Naive thymus-derived CD4-positive, alpha-beta T cell (primary cell): Measurements from ENCODE around the gene POLR2F. TPM values are rescaled to one million over a fixed set of nuclear protein-coding genes. Genes with fewer than 3 reads are reported as not detected.

Experiments used
- ATAC-seq: fragments of 150-1000 bp; cut with Tn5 transposase; 2 replicates; pipeline ENCODE4 v1.10.0; 2021; ENCODE audit warnings: mild to moderate bottlenecking, moderate library complexity
- CTCF ChIA-PET: fragments of 350-600 bp; sonication (Branson Sonifier 250); formaldehyde crosslinking; loops from one replicate; lab custom pipeline; 2021; ENCODE audit warnings: antibody characterized with exemption; lab: Charles Lee
- POLR2A ChIA-PET: fragments of 350-600 bp; sonication (Branson Sonifier 250); formaldehyde crosslinking; loops from one replicate; lab custom pipeline; 2021; ENCODE audit warnings: antibody characterized with exemption, inconsistent platforms; lab: Charles Lee
- DNase-seq, 9 donors: peaks; one replicate each; pipeline versions ENCODE4 v3.0.0 to v3.0.0-alpha.2; 2020 to 2022; ENCODE audit warnings: mixed read lengths in 1 of 9
- H3K27ac ChIP-seq: one replicate; pipeline ENCODE4 v1.7.0; 2013; ENCODE audit warnings: mild to moderate bottlenecking, low read depth, low read length, moderate library complexity
- H3K27me3 ChIP-seq, 2 donors: one replicate each; pipeline ENCODE4 v1.7.0; 2013; ENCODE audit warnings: low read length in 2 of 2, mild to moderate bottlenecking in 2 of 2, moderate library complexity in 2 of 2; ENCODE audit not compliant: control insufficient read depth in 2 of 2, insufficient read depth in 2 of 2
- H3K36me3 ChIP-seq, 3 experiments: 1 replicate in 2 of 3; 2 replicates in 1 of 3; pipeline ENCODE4 v1.7.0; 2013; ENCODE audit warnings: low read length in 3 of 3, mild to moderate bottlenecking in 3 of 3, moderate library complexity in 1 of 3; ENCODE audit not compliant: insufficient read depth in 3 of 3, control insufficient read depth in 2 of 3
- H3K4me1 ChIP-seq, 2 donors: one replicate each; pipeline ENCODE4 v1.7.0; 2013; ENCODE audit warnings: low read length in 2 of 2, mild to moderate bottlenecking in 2 of 2, moderate library complexity in 1 of 2; ENCODE audit not compliant: control insufficient read depth in 2 of 2, insufficient read depth in 2 of 2
- H3K4me3 ChIP-seq: 2 replicates; pipeline ENCODE4 v1.7.0; 2013; ENCODE audit warnings: mild to moderate bottlenecking, low read length
- H3K9me3 ChIP-seq, 3 experiments: 1 replicate in 2 of 3; 2 replicates in 1 of 3; pipeline ENCODE4 v1.7.0; 2013; ENCODE audit warnings: low read length in 3 of 3; ENCODE audit not compliant: control insufficient read depth in 2 of 3
- H3K27ac Mint-ChIP-seq, 9 donors: one replicate each; pipeline ENCODE4 v1.8.0; 2020 to 2022; ENCODE audit warnings: mixed read lengths in 9 of 9, mild to moderate bottlenecking in 8 of 9, moderate library complexity in 5 of 9, inconsistent platforms in 2 of 9
- H3K27me3 Mint-ChIP-seq, 5 donors: one replicate each; pipeline ENCODE4 v1.8.0; 2021 to 2022; ENCODE audit warnings: mixed read lengths in 5 of 5, mild to moderate bottlenecking in 1 of 5
- H3K36me3 Mint-ChIP-seq, 5 donors: one replicate each; pipeline ENCODE4 v1.8.0; 2020 to 2022; ENCODE audit warnings: mixed read lengths in 5 of 5, mild to moderate bottlenecking in 3 of 5, inconsistent platforms in 1 of 5
- H3K4me1 Mint-ChIP-seq, 7 donors: one replicate each; pipeline ENCODE4 v1.8.0; 2020 to 2022; ENCODE audit warnings: mixed read lengths in 7 of 7, mild to moderate bottlenecking in 3 of 7, inconsistent platforms in 1 of 7
- H3K4me3 Mint-ChIP-seq, 10 donors: one replicate each; pipeline ENCODE4 v1.8.0; 2020 to 2022; ENCODE audit warnings: mild to moderate bottlenecking in 10 of 10, mixed read lengths in 10 of 10, moderate library complexity in 6 of 10, inconsistent platforms in 2 of 10
- H3K9me3 Mint-ChIP-seq, 11 donors: one replicate each; pipeline ENCODE4 v1.8.0; 2020 to 2022; ENCODE audit warnings: mixed read lengths in 11 of 11, mild to moderate bottlenecking in 4 of 11, inconsistent platforms in 1 of 11, moderate library complexity in 1 of 11
- intact Hi-C, 2 donors: fragments of 100-400 bp; cut with micrococcal nuclease; formaldehyde crosslinking; loops; one replicate each; pipeline ENCODE4 v1.15.1; 2023
- polyA plus RNA-seq, 2 donors: library from polyadenylated mRNA; unstranded; fragments of 300-500 nt; fragmentation: Illumina TruSeq; gene quantifications; one replicate each; pipeline ENCODE4 v1.2.3, GENCODE V29; 2021
- total RNA-seq, 6 experiments: library from RNA in 5 of 6; stranded (reverse) in 5 of 6; gene quantifications; 1 replicate in 5 of 6; 2 replicates in 1 of 6; pipeline ENCODE4 v1.2.3 and lab custom pipeline; 2021 to 2026

POLR2F gene
- total and polyA plus RNA-seq, 7 experiments from 2014 or later = 25.9 to 137 (median 45.9) TPM

DNA sequence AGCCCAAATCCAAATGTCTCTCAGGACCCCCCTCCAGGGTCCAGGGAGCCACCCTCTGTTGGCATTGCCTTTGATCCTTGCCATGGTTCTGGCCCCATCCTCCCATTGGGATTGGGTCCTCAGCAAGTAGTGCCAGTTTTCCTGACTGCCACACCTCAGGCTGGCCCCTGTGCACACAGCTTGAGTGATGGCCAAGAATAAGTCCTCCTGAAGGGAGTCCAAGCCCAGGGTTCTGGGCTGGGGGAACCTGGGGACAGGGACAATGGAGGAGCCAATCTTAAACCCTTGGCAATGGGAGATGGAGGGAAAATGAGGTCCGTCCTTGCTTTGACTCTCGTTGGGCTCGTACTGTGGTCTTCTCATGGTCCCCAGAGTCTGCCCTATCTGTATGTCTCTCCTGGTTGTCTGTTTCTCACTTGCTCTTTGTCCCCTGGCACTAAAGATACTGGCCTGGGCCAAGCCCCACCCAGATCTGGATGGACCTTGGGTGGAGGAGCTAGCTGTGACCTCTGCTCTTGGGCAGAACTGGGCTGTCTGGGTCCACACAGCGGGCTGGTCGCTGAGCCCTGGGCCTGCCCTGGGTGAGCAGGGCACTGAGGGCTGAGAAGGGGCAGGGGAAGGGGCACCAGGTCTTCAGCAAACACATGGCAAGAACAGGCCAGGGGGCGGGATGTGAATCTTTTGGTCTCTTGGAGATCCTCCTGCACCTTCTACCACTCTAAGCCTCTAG, 27.9 kb downstream of the POLR2F start:
- Histone ChIP-seq H3K4me1 (no peaks in the 10 kb centered on the region), H3K4me3 (no peak overlapping the region), H3K27ac (no peak overlapping the region), H3K36me3 (peaks cover 0 to 16% (median 0%) of the 10 kb centered on the region in 3 experiments), H3K9me3 (no peaks in the 10 kb centered on the region), H3K27me3 (no peaks in the 10 kb centered on the region)
- no peak for ATAC-seq
- Mint-ChIP-seq H3K27me3 (no peaks in the 10 kb centered on the region), H3K36me3 (peaks cover 0 to 4% (median 0%) of the 10 kb centered on the region in 5 donors), H3K4me1 (peaks cover 0 to 6% (median 0%) of the 10 kb centered on the region in 7 donors), H3K4me3 (no peak overlapping the region), H3K27ac (no peak overlapping the region), H3K9me3 (no peaks in the 10 kb centered on the region)
- intact Hi-C loops = no loop called here
- DNase-seq = no peak
- ChIA-PET POLR2A (no interaction called here), CTCF (no interaction called here)

DNA sequence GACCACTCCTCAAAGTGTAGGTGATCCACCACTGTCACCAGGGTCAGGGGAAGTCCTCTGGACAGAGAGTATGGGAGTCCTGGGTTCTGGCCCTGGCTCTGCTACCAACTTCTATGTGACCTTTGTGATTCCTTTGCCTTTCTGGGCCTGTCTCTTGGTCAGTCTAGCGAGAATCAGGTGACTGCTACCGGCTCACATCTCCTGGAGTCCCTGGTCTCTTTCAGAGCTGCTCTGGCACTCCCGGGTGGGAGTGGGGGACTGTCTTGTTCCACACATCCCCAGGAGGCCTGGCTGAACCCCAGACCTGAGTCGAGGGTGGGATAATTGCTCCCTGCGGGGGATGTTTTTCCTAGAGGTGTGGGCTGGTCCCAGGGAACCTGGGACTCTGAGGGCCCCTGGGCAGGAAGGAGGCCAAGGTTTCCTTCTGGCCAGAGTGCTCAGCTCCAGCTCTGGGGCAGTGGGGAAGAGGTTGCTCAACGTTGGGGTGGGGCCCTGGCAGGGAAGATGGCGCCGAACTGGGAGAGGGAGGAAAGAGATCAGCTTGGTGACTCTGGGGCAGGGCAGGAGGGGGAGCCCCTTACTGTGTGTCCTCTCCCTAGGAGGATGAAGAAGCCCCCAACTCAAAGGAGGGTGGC, 28.8 kb downstream of the POLR2F start:
- ChIA-PET CTCF (no interaction called here), POLR2A (interaction anchor here (0.6 kb wide), 1 partner anchor 10 kb away, joined by 3 read pairs; no protein-coding TSS in a partner anchor)
- intact Hi-C loops = no loop called here
- H3K36me3 ChIP-seq = peaks cover 0 to 19% (median 0%) of the 10 kb centered on the region in 3 experiments
- H3K4me3 ChIP-seq = no peak overlapping the region
- DNase-seq = no peak
- no peak overlapping the region for H3K27ac ChIP-seq
- no peaks in the 10 kb centered on the region for H3K27me3 ChIP-seq
- H3K4me3 Mint-ChIP-seq = no peak overlapping the region
- H3K27me3 Mint-ChIP-seq = no peaks in the 10 kb centered on the region
- no peaks in the 10 kb centered on the region for H3K4me1 ChIP-seq
- H3K27ac Mint-ChIP-seq = no peak overlapping the region
- H3K4me1 Mint-ChIP-seq = peaks cover 0 to 6% (median 0%) of the 10 kb centered on the region in 7 donors
- no peak for ATAC-seq
- no peaks in the 10 kb centered on the region for H3K9me3 Mint-ChIP-seq
- H3K36me3 Mint-ChIP-seq = peaks cover 0 to 4% (median 0%) of the 10 kb centered on the region in 5 donors
- no peaks in the 10 kb centered on the region for H3K9me3 ChIP-seq

DNA sequence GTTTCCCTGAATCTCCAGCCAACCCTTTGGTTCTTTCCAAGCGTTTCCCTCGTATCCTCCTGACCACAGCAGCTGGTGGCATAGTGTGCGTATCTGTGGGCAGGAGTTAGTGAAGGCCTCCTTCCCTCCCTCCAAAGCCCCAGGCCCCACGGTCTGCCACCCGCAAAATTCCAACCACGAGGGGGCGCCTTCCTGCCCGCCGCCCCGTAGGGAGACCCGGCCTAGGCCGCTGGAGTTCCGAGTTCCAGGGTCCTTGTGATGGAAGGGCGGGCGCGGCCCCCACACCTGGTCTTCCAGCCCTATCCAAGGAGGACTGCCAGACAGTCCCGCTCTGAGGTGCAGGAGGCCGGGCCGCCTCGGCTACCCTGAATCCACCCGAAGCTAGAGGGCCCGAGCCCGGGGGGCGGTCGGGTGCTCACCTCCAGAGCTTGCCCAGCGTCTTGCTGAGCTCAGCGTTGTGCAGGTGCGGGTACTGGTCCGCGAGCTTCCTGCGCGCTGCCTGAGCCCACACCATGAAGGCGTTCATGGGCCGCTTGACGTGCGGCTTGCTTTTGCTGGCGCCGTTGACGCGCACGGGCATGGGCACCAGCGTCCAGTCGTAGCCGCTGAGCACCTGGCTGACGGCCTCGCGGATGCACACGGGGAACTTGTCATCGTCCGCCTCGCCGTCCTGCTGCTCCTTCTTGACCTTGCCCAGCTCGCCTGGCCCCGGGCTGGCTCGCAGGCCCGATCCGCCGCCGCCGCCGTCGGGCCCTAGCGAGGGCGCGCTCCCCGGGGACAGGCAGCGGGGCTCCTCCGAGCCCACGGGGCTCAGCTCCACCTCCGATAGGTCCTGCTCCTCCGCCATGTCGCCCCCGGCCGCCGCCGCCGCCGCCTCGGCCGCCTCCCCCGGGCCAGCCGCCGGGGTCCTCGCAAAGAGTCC, 29.7 kb downstream of the POLR2F start:
- Histone ChIP-seq H3K4me3 (no peak overlapping the region), H3K4me1 (no peaks in the 10 kb centered on the region), H3K27ac (no peak overlapping the region), H3K36me3 (peaks cover 0 to 23% (median 0%) of the 10 kb centered on the region in 3 experiments), H3K27me3 (no peaks in the 10 kb centered on the region), H3K9me3 (no peaks in the 10 kb centered on the region)
- H3K27me3 Mint-ChIP-seq = no peaks in the 10 kb centered on the region
- no peak overlapping the region for H3K4me3 Mint-ChIP-seq
- DNase-seq (no peak), ATAC-seq (no peak)
- H3K27ac Mint-ChIP-seq = peak overlapping the region in 1 of 9 donors; percentile 62
- peaks cover 0 to 4% (median 0%) of the 10 kb centered on the region in 5 donors for H3K36me3 Mint-ChIP-seq
- CTCF ChIA-PET = no interaction called here
- intact Hi-C loops = no loop called here
- POLR2A ChIA-PET = interaction anchor here (0.6 kb wide), 1 partner anchor 9 kb away, joined by 3 read pairs; no protein-coding TSS in a partner anchor
- no peaks in the 10 kb centered on the region for H3K9me3 Mint-ChIP-seq
- H3K4me1 Mint-ChIP-seq = peaks cover 0 to 4% (median 0%) of the 10 kb centered on the region in 7 donors

DNA sequence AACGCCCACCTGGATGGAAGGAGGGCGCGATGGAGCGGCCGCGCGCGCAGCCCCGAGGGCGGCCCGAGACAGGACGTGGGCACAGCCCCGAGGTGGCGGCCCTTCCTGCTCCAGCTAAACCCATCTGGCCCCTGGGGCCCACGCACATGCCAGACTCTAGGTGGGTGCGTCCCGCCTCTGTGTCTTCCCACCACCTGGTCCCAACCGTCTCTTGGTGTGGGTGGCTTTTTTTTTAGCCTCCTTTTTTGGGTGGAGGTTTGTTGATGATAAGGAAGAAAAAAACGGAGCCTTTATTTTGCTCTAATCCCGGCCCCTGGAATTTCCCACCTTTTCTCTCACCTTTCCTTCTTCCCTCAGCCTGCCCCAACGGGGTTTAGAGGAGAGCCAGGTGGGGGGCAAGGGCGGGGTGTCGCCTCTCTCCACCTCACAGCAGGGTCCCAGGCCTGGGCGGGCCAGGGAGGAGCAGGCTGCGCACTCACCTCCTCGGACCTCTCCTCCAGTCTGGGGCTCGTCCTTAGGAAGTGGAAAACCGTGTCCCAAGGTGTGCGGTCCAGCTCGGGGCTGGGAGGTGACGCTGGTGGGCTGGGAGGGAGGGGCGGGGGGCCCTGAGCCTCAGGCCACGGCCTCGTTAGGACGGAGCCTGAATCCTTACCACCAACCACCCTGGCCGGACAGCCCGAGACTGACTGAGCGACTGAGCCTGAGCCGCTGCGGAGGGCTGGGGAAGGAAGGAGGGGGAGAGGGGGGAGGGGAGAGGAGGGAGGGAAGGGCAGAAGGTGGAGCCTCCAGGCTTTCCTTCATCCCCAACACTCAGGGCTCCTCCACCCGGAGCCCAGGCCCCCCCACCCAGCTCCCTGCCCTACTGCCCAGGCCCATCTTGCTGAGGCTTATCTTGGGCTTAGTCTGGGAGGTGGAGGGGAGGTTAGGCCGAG, 30.6 kb downstream of the POLR2F start, which contains the start of gene SOX10:
Gene SOX10, minus strand, starts transcription at position 696 of the 932 bp plus-strand sequence. CDS start 771 bp downstream, outside the sequence.
- no peaks in the 10 kb centered on the region for H3K9me3 Mint-ChIP-seq
- no peak for DNase-seq
- H3K36me3 ChIP-seq = peaks cover 0 to 23% (median 0%) of the 10 kb centered on the region in 3 experiments
- ChIA-PET CTCF (no interaction called here), POLR2A (no interaction called here)
- no peaks in the 10 kb centered on the region for H3K27me3 Mint-ChIP-seq
- peaks cover 0 to 4% (median 0%) of the 10 kb centered on the region in 5 donors for H3K36me3 Mint-ChIP-seq
- ATAC-seq = no peak
- H3K27ac ChIP-seq = no peak within 1 kb of the TSS
- intact Hi-C loops = no loop called here
- H3K4me3 Mint-ChIP-seq = no peak within 1 kb of the TSS
- H3K27me3 ChIP-seq = no peaks in the 10 kb centered on the region
- H3K4me3 ChIP-seq = no peak within 1 kb of the TSS
- peaks cover 0 to 4% (median 0%) of the 10 kb centered on the region in 7 donors for H3K4me1 Mint-ChIP-seq
- H3K9me3 ChIP-seq = no peaks in the 10 kb centered on the region
- no peak within 1 kb of the TSS for H3K27ac Mint-ChIP-seq
- H3K4me1 ChIP-seq = no peaks in the 10 kb centered on the region

DNA sequence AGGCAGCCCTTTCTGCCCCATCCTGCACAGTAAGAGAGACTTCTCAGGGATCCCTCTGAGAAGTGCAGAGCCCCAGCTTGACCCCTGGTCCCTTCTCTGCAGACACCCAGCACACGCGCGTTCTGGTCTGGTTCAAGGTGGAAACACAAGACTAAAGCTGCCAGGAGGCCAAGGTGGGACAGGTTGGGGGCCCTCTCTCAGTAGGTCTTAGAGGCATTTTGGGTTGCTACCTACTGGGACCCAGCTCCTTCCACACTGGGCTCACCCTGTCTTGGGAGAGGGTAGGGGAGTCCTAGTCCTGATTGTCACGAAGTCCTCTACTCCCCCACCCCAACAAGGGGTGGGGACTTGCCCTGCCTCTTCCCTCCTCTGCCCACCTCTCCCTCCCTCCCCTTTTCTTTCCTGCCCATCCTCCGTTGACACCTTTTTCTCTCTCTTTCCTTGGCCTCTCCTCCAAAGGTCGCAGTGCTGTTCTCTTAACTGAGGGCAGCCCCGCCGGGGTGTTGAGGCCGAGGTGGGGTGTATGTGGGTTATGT, 31.6 kb downstream of the POLR2F start:
- Mint-ChIP-seq H3K27me3 (no peaks in the 10 kb centered on the region), H3K36me3 (peaks cover 0 to 4% (median 0%) of the 10 kb centered on the region in 5 donors), H3K27ac (no peak overlapping the region), H3K4me1 (peaks cover 0 to 4% (median 0%) of the 10 kb centered on the region in 7 donors), H3K9me3 (no peaks in the 10 kb centered on the region), H3K4me3 (no peak overlapping the region)
- Histone ChIP-seq H3K27me3 (no peaks in the 10 kb centered on the region), H3K4me3 (no peak overlapping the region), H3K9me3 (no peaks in the 10 kb centered on the region), H3K4me1 (no peaks in the 10 kb centered on the region), H3K36me3 (peaks cover 0 to 23% (median 0%) of the 10 kb centered on the region in 3 experiments), H3K27ac (no peak overlapping the region)
- intact Hi-C loops = no loop called here
- POLR2A ChIA-PET = no interaction called here
- DNase-seq (no peak), ATAC-seq (no peak)
- CTCF ChIA-PET = no interaction called here
